Nucleus accumbens (tissue), 56 donors: ENCODE data around the gene HCAR1.
"Not testable (repeated sequence)": the region's sequence is repeated elsewhere in the genome, so short reads cannot be mapped to it uniquely, and the experiment has no call there.

Experiments used
- DNase-seq, 56 donors: peaks; one replicate each; lab custom pipeline; 2025; lab: John Stamatoyannopoulos, UW

The HCAR1 gene, protein sequence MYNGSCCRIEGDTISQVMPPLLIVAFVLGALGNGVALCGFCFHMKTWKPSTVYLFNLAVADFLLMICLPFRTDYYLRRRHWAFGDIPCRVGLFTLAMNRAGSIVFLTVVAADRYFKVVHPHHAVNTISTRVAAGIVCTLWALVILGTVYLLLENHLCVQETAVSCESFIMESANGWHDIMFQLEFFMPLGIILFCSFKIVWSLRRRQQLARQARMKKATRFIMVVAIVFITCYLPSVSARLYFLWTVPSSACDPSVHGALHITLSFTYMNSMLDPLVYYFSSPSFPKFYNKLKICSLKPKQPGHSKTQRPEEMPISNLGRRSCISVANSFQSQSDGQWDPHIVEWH

DNA sequence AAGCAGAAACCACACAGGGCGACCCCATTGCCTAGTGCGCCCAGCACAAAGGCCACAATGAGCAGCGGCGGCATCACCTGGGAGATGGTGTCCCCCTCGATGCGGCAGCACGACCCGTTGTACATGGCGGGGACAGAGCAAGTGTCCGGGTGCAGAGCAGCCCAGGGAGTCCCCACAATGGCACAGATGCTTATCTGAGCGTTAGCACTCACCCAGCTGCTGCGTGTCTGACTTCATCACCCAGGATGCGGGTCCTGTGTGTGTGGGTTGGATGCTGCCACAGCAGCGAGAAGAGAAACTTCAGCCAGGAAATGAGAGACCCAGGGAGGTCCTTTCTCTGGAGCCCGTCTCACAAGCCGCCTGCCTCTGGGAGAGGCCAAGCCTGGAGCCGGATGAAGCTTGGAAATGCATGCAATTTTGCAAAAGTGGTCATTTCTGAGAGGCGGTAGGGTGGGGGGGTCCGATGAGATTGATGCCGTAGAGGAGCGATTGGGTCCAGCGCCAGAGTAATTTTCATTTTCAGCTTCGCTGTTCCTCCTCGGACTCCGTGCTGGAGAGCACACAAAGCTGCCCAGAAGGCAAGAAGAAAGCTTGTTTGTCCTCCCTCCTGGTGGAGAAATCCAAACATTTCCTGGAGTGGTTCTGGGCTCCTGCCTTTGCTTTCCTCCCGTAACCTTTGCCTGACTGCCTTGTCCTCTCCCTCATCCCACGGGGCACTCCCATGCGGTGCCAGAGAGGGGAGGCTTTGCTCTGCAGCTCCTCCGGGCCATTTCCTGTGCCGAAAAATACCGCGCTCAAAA lies at the start of gene HCAR1:
TSS of gene HCAR1 (minus strand) at position 630 of the 800 bp plus-strand sequence. CDS start at position 125, 505 bp downstream.
- DNase-seq, result no peak

DNA sequence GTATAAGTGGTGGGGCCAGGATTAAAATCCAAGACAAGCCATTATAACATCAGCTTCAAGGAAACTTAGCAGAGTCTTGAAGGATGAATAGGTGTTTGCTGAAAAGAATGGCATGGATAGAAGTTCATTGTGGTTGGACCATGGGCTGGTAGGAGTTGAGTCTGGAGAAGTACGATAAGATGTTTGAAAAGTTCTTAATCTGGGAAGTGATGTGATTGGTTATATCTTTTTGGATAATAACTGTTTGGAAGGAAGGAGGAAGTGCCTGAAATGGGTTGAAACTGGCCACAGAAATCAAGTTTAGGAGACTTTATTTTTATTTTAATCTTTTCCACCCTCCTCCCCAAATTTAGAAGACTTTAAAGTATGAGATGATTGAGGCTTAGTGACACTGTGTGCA lies 26.9 kb upstream of the HCAR1 start:
- no peak for DNase-seq

DNA sequence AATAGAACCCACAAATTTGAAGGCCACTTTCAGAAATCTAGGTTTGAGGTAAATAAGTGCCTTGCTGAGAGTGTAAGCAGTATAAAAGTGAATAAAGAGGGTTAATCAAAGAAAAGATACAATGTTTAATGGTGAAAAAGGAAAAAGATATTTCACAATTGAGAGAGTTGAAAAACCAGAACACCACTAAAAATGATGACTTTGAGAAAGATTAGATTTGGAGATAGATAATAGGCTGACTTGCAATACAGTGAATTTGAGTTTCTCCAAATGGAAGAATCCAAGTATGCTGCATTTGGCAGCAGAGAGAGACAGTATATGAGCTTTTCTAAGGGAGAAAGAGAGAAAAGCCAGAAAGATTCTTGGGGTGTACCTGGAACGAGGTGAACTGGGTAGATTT lies 24.1 kb upstream of the HCAR1 start:
- DNase-seq, result no peak

DNA sequence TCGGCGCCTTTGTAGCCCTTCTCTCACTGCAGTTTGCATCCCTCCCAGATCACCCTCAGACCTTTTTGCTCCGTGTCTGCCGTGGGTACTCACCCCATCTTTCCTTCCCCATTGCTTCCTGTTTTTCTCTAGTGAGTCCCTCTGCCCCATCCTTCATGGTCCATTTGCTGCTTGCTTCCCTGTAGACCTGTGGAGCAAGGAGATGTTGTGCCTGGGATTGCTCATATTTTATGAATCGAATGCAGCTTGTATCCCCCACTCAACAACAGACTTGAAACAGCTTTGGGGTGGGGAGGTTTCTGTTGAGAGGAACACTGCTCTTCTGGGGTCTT lies 22.6 kb upstream of the HCAR1 start:
- DNase-seq, result no peak

DNA sequence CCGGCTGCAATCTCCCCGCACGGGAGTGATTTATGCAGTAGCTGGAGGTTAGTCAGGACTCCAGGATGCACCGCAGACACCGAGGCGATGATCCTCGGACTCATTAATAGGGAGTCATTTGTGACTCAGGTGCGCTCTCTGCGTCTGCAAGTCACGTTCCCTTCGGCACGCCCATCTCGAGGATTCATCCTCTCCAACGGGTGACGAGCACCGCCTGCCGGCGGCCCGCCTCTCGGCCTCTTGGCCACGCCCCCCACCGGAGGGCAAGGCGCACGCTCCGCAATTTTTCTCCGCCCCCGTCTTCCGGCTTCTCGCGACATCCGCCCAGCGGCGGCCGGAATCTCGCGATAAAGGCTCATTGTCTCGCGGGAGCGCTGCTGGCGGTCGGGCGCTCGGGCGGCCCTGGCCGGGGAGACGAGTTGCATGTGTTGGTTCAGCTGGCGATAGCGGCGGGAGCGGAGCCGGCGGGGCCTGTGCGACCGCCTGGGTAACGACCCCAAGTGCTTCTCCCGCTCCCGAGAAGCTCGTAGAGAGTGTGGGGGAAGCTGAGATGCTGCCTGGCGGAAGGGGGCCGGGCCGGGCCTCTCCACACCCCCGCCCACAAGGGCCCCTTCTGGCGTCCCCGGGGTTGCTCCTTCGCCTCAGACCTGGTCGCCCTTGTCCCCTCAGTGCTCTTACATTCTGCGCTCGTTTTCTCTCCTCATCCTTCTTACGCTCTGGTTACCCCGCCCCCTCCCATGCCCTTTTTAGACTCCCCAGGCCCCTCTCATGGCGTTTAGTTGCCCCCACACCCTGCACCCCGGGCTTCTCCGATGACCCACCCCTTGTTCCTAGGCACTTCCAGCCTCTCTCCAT lies 22.0 kb upstream of the HCAR1 start, which contains the start of gene DENR:
TSS of gene DENR (plus strand) at position 361 of the 855 bp plus-strand sequence. CDS start 878 bp downstream, outside the sequence.
- peak; percentile 75 to 98 (median 95) for DNase-seq

DNA sequence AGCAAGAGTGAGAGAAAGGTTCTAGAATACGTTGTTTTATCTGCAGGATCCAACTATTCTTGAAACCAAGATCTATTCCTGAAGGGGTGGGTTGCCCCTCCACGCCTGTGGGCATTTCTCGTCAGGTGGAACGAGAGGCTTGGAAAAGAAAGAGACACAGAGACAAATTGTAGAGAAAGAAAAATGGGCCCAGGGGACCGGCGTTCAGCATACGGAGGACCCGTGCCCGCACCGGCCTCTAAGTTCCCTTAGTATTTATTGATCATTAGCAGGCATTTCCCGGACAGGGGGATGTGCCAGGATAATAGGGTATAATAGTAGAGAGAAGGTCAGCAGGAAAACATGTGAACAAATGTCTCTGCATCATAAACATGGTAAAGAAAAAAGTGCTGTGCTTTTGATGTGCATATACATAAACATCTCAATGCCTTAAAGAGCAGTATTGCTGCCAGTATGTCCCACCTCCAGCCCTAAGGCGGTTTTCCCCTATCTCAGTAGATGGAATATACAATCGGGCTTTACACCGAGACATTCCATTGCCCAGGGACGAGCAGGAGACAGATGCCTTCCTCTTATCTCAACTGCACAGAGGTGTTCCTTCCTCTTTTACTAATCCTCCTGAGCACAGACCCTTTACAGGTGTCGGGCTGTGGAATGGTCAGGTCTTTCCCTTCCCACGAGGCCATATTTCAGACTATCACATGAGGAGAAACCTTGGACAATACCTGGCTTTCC lies 20.3 kb upstream of the HCAR1 start:
- DNase-seq, result not testable (repeated sequence)

DNA sequence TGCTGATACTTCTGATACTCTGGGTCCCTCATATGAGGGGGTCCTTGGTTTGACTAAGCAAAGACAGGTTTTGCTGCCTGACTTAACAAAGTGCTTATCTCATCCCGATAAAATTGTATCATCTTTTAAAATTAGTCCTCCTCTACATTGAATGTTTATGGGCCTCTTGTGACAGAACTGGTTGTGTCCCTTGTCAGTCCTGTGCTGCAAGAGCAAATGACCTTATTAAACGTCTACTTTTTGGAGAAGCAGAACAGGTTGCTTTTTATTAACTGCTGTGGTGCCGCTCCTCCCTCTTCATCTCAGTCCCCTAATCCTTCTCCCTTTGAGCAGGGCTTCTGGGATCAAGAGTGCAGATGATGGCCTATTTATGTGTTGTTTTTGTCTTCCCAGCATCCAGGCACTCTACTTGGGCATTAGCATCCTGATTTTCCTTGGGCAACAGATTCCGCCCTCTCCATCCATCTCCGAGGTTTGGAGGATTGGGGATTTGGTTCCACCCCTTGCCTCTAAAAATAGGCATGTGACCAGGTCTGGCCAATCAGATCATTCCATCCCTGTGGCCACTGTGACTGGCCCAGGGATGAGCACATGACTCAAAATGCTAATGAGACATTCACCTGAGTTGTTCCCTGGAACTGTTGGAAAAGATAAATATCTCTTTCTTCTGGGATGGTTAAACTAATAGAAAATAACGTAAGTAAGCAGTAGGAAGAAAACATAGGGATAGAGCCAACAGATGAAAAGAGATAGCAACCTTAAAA lies 19.1 kb upstream of the HCAR1 start:
- no peak for DNase-seq

DNA sequence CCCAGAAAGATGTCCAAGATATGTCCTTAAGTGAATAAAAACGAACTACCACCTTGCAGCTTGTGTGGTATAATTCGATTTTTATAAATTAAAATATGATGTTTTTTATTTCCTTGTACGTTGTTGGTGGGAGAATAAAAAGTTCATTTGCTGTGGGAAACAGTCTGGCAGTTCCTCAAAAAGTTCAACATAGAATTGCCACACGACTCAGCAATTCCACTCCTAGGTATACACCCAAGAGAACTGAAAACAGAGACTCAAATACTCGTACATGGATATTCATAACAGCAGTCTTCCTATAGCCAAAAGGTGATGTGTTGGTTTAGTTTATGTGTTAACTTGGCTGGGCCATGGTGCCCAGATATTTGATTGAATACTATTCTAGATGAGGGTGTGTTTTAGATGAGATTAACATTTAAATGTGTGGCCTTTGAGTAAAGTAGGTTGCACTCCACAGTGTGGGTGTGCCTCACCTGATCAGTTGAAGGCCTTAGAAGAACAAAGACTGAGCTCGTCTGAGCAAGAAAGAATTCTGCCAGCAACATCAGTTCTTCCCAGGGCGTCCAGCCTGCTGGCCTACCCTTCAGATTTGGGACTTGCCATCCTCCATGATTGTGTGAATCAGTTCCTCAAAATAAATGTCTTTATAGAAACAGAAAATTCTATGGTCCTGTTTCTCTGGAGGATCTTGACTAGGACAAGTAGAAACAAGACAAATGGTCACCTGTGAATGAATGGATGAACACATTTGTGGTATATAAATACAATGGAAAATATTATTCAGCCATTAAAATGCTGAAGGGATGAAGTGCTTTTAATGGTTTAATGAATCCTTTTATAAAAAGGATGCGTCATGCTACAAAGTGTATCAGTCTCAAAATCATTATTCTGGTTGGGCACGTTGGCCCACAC lies 16.8 kb upstream of the HCAR1 start:
- no peak for DNase-seq

DNA sequence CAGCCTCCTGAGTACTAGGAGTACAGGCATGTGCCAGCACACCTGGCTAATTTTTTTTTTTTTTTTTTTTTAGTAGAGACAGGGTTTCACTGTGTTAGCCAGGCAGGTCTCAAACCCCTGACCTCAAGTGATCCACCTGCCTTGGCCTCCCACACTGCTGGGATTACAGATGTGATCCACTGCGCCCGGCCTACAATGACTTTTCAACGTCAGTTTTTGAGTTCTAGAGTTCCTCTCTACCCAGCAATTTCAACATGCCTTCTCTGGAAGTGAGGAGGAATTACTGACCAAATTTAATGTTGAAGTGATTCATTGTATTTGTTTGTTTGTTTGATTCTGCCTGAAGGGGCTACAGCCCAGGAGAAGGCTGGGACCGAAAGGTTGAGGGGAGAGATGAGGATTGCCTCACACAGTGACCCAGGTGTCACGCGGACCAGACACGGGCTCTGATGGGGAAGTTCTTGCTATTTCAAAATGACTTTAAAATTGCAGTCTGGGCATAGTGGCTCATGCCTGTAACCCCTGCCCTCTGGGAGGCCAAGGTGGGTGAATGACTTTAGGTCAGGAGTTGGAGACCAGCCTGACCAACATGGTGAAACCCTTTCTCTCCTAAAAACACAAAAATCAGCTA lies 13.4 kb upstream of the HCAR1 start:
- DNase-seq, result peak in 2 of 56 donors; percentile 3 to 20

DNA sequence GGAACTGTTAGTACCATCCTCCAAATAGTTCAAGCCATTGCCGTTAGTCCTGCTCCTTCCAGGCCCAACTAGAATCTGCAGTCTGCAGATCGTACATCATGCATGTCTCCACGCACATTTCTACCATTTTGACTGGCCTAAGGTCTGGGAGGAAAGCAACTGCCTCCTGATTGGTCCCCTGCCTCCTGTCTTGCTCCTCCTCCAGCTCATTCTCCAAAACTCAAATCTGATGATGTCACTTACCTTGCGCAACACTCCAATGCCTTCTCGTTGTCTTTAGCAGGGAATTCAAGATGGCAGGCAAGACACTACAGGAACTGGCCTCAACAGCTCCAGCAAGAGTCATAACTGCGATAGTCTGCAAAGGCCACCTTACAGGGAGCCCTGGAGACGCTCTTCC lies 9.7 kb upstream of the HCAR1 start:
- DNase-seq, result no peak

DNA sequence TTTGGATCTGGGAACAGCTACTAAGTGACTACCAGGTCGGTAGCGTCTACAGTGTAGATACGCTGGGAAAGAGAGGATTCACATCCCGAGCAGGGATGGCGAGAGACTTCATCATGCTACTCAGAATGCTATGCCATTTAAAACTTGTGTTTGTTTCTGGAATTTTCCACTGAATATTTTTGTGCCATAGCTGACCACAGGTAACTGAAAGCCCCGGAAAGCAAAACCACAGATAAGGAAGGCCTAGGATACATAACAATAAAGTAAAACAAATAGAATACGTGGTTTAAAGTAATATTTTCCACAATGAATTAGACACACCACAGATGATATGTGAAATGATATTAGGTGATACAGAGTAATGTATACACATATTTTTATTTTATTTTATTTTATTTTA lies 7.9 kb upstream of the HCAR1 start:
- DNase-seq, result no peak

DNA sequence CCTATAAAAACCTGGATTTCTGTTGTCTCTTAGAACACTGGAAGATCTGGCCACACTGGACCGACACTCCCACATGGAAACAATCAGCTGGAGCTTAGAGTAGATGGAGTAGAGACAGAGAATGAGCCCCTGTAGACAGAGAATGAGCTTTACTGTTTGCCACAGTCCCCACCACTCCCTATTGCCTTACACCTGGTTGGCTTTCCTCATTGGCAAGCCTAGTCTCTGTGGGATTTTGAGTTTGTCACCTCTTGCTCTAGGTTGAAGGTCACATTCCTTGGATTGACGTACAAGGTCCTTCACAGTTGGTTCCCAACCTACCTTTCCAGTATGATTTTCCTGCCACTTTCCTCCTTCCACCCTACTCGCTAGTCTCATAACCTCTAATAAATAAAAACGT lies 2.0 kb upstream of the HCAR1 start:
- no peak for DNase-seq

DNA sequence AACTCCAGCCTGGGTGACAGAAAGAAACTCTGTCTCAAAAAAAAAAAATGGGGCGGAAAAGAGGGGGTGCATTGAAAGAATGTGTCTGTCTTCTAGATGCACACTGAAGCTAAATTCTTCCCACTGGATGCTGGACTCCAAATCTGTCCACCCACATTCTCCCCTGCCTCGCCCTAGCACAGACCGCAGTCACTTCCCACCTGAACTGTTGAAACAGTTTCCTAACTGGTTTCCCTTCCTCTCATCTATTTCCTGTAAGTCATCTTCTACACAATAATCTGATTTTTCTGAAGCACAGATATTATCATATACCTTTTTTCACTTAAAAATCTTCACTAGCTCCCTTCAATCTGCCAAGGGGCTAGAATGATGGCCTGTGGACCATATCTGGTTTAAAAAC lies 1.5 kb upstream of the HCAR1 start:
- no peak for DNase-seq

DNA sequence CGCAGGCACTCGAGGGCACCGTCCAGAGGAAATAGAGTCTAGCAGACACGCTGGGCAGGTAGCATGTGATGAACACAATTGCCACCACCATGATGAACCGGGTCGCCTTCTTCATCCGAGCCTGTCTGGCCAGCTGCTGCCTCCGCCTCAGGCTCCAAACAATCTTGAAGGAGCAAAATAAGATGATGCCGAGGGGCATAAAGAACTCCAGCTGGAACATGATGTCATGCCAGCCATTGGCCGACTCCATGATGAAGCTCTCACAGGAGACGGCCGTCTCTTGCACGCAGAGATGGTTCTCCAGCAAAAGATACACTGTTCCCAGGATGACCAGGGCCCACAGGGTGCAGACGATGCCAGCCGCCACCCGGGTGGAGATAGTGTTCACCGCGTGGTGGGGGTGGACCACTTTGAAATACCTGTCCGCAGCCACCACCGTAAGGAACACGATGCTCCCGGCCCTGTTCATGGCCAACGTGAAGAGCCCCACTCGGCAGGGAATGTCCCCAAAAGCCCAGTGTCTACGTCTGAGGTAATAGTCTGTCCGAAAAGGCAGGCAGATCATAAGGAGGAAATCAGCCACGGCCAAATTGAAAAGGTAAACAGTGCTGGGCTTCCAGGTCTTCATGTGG lies 945 bp downstream of the HCAR1 start:
- no peak for DNase-seq

DNA sequence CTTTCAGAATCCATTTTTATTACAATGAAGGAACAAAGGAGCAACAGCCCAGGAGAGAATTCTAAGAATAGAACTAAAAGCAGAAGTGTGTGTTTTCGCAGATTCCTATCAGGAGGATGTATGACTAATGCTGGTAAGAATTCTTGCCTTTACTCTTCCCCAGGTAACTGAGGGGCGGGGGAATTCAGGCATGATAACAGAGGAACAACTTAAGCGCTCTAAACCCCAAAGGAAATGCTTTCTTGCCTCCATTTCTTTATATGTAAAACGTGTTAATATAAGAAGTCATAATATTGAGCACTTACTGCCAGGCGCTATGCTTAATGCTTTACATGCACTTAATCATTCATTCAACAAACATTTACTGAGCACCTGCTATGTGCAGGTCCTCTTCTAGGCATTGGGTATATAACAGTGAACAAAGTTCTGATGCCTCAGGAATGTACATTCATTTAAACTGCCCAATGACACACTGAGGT lies 4.5 kb downstream of the HCAR1 start:
- DNase-seq, result peak in 5 of 56 donors; percentile 7 to 16 (median 9)

DNA sequence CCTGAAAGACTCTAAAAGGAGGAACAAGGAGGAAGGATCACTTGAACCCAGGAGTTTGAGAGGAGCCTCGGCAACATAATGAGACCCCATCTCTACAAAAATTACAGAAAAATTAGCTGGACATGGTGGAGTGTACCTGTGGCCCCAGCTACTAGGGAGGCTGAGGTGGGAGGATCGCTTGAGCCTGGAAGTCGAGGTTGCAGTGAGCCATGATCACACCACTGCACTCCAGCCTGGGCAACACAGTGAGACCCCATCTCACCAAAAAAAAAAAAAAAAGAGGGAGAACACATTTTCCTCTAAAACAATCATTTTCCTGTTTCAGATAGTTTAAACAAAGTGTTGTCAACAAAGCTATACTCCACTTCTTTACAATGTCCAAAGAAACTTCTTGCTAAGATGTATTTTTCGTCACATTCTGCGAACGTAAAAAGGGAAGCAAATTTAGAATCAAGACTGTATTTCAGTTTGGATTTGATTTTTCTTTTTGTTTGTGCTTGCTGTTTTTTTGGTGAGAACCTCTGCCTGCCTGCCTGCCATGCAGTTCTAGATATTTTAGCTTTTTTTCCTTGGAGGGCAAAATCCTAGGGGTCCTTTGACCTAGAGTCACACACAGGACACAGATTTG lies 5.1 kb downstream of the HCAR1 start:
- DNase-seq, result no peak
